Measurements from ENCODE around the gene DIPK1B.

DIPK1B gene

GRCh38 chr9:136718345-136719194 is 6.2 kb downstream of the DIPK1B start:
- Histone ChIP-seq H3K36me3 (ENCODE audit: insufficient read depth, low read length) (peaks cover 16% of the 10 kb centered on the region), H3K27ac (ENCODE audit: low read depth, low read length) (no peak overlapping the region), H3K4me3 (ENCODE audit: low read length) (no peak overlapping the region), H3K9ac (ENCODE audit: low read depth, low read length) (no peak overlapping the region), H3K9me3 (ENCODE audit: insufficient read depth, low read depth, low read length) (no peaks in the 10 kb centered on the region), H3K27me3 (ENCODE audit: insufficient read depth, low read length) (no peaks in the 10 kb centered on the region), H3K4me1 (ENCODE audit: insufficient read depth, low read length) (0 out of 2 replicates have a peak, but pooled peaks cover 1% of the 10 kb centered on the region)
- 92% methylated on average over 20 of the region's 20 CpGs for WGBS

GRCh38 chr9:136719195-136719880 is 7.0 kb downstream of the DIPK1B start:
- H3K4me1 ChIP-seq (ENCODE audit: insufficient read depth, low read length), result no peaks in the 10 kb centered on the region

GRCh38 chr9:136720251-136720897 is 8.0 kb downstream of the DIPK1B start:
- 37% methylated on average over 18 of the region's 20 CpGs for WGBS
- Histone ChIP-seq H3K9me3 (ENCODE audit: insufficient read depth, low read depth, low read length) (no peaks in the 10 kb centered on the region), H3K4me1 (ENCODE audit: insufficient read depth, low read length) (no peaks in the 10 kb centered on the region)

More at GRCh38 chr9:136719195-136719880, 7.0 kb downstream of the DIPK1B start:
- peaks cover 24% of the 10 kb centered on the region for H3K36me3 ChIP-seq (ENCODE audit: insufficient read depth, low read length)
- H3K27ac ChIP-seq (ENCODE audit: low read depth, low read length), result no peak overlapping the region
- no peak overlapping the region; the same call in 1 of the 2 replicates for H3K9ac ChIP-seq (ENCODE audit: low read depth, low read length)
- H3K4me3 ChIP-seq (ENCODE audit: low read length), result no peak overlapping the region
- no peaks in the 10 kb centered on the region for H3K27me3 ChIP-seq (ENCODE audit: insufficient read depth, low read length)
- H3K9me3 ChIP-seq (ENCODE audit: insufficient read depth, low read depth, low read length), result no peaks in the 10 kb centered on the region
- 88% methylated on average over 24 of the region's 24 CpGs for WGBS

GRCh38 chr9:136720898-136721338 is 8.5 kb downstream of the DIPK1B start:
- Histone ChIP-seq H3K9ac (ENCODE audit: low read depth, low read length) (no peak overlapping the region), H3K4me3 (ENCODE audit: low read length) (no peak overlapping the region), H3K4me1 (ENCODE audit: insufficient read depth, low read length) (no peaks in the 10 kb centered on the region; the same call in 1 of the 2 replicates), H3K36me3 (ENCODE audit: insufficient read depth, low read length) (peaks cover 40% of the 10 kb centered on the region), H3K9me3 (ENCODE audit: insufficient read depth, low read depth, low read length) (no peaks in the 10 kb centered on the region), H3K27me3 (ENCODE audit: insufficient read depth, low read length) (no peaks in the 10 kb centered on the region), H3K27ac (ENCODE audit: low read depth, low read length) (peak overlapping the region; percentile 50; the same call in 1 of the 2 replicates)
- WGBS, result 86% methylated on average over 11 of the region's 11 CpGs

More at GRCh38 chr9:136720251-136720897, 8.0 kb downstream of the DIPK1B start:
- Histone ChIP-seq H3K27ac (ENCODE audit: low read depth, low read length) (peak overlapping the region; percentile 50; the same call in 1 of the 2 replicates), H3K9ac (ENCODE audit: low read depth, low read length) (no peak overlapping the region), H3K4me3 (ENCODE audit: low read length) (no peak overlapping the region), H3K27me3 (ENCODE audit: insufficient read depth, low read length) (no peaks in the 10 kb centered on the region), H3K36me3 (ENCODE audit: insufficient read depth, low read length) (peaks cover 34% of the 10 kb centered on the region)

GRCh38 chr9:136721339-136722092 is 9.1 kb downstream of the DIPK1B start:
- 92% methylated on average over 30 of the region's 30 CpGs for WGBS
- Histone ChIP-seq H3K27me3 (ENCODE audit: insufficient read depth, low read length) (no peaks in the 10 kb centered on the region), H3K4me1 (ENCODE audit: insufficient read depth, low read length) (no peaks in the 10 kb centered on the region; the same call in 1 of the 2 replicates), H3K4me3 (ENCODE audit: low read length) (no peak overlapping the region), H3K9ac (ENCODE audit: low read depth, low read length) (no peak overlapping the region), H3K36me3 (ENCODE audit: insufficient read depth, low read length) (peaks cover 46% of the 10 kb centered on the region), H3K27ac (ENCODE audit: low read depth, low read length) (no peak overlapping the region; the same call in 1 of the 2 replicates), H3K9me3 (ENCODE audit: insufficient read depth, low read depth, low read length) (no peaks in the 10 kb centered on the region)

- Histone ChIP-seq H3K36me3 (ENCODE audit: insufficient read depth, low read length) (peaks cover 50% of the 10 kb centered on the region), H3K27ac (ENCODE audit: low read depth, low read length) (peak overlapping the region; percentile 43; the same call in 1 of the 2 replicates), H3K4me3 (ENCODE audit: low read length) (no peak overlapping the region), H3K9ac (ENCODE audit: low read depth, low read length) (no peak overlapping the region), H3K9me3 (ENCODE audit: insufficient read depth, low read depth, low read length) (no peaks in the 10 kb centered on the region), H3K4me1 (ENCODE audit: insufficient read depth, low read length) (no peaks in the 10 kb centered on the region; the same call in 1 of the 2 replicates), H3K27me3 (ENCODE audit: insufficient read depth, low read length) (no peaks in the 10 kb centered on the region)
- 90% methylated on average over 31 of the region's 31 CpGs for WGBS
These were observed 10.0 kb downstream of the DIPK1B start for GRCh38 chr9:136722093-136722968.

GRCh38 chr9:136722969-136723356 is 10.6 kb downstream of the DIPK1B start:
- no peaks in the 10 kb centered on the region for H3K9me3 ChIP-seq (ENCODE audit: insufficient read depth, low read depth, low read length)
- 93% methylated on average over 24 of the region's 24 CpGs for WGBS
- H3K4me1 ChIP-seq (ENCODE audit: insufficient read depth, low read length), result no peaks in the 10 kb centered on the region; the same call in 1 of the 2 replicates
- H3K36me3 ChIP-seq (ENCODE audit: insufficient read depth, low read length), result peaks cover 50% of the 10 kb centered on the region
- H3K27ac ChIP-seq (ENCODE audit: low read depth, low read length), result peak overlapping the region; percentile 43; the same call in 1 of the 2 replicates
- H3K4me3 ChIP-seq (ENCODE audit: low read length), result no peak overlapping the region
- H3K9ac ChIP-seq (ENCODE audit: low read depth, low read length), result no peak overlapping the region
- H3K27me3 ChIP-seq (ENCODE audit: insufficient read depth, low read length), result no peaks in the 10 kb centered on the region

GRCh38 chr9:136723362-136723976 is 11.1 kb downstream of the DIPK1B start:
- H3K36me3 ChIP-seq (ENCODE audit: insufficient read depth, low read length), result peaks cover 50% of the 10 kb centered on the region
- H3K27ac ChIP-seq (ENCODE audit: low read depth, low read length), result no peak overlapping the region
- H3K9me3 ChIP-seq (ENCODE audit: insufficient read depth, low read depth, low read length), result no peaks in the 10 kb centered on the region

GRCh38 chr9:136723989-136724388 is 11.6 kb downstream of the DIPK1B start:
- WGBS, result 91% methylated on average over 8 of the region's 8 CpGs
- Histone ChIP-seq H3K4me1 (ENCODE audit: insufficient read depth, low read length) (no peaks in the 10 kb centered on the region; the same call in 1 of the 2 replicates), H3K4me3 (ENCODE audit: low read length) (no peak overlapping the region), H3K27me3 (ENCODE audit: insufficient read depth, low read length) (peaks cover 7% of the 10 kb centered on the region), H3K9me3 (ENCODE audit: insufficient read depth, low read depth, low read length) (no peaks in the 10 kb centered on the region), H3K27ac (ENCODE audit: low read depth, low read length) (peak overlapping the region; percentile 14; the same call in 1 of the 2 replicates), H3K9ac (ENCODE audit: low read depth, low read length) (no peak overlapping the region), H3K36me3 (ENCODE audit: insufficient read depth, low read length) (peaks cover 50% of the 10 kb centered on the region)

More at GRCh38 chr9:136723362-136723976, 11.1 kb downstream of the DIPK1B start:
- no peak overlapping the region for H3K4me3 ChIP-seq (ENCODE audit: low read length)
- H3K4me1 ChIP-seq (ENCODE audit: insufficient read depth, low read length), result no peaks in the 10 kb centered on the region; the same call in 1 of the 2 replicates
- H3K9ac ChIP-seq (ENCODE audit: low read depth, low read length), result no peak overlapping the region
- H3K27me3 ChIP-seq (ENCODE audit: insufficient read depth, low read length), result peaks cover 2% of the 10 kb centered on the region
- 95% methylated on average over 32 of the region's 32 CpGs for WGBS

Data from HUES64 (cell line).